AG10803 (cell line): ENCODE measurements around the gene PAGR1.

Source experiments
- DNase-seq: peaks from one replicate; pipeline ENCODE4 v3.0.0; 2010; ENCODE audit warnings: low read depth
- H3K4me3 ChIP-seq: 2 replicates; pipeline ENCODE4 v1.5.1; 2011; ENCODE audit warnings: mild to moderate bottlenecking, low read length, control low read depth
- TF ChIP-seq, protein P1 (sequence below): conservative IDR thresholded peaks from 2 replicates; pipeline ENCODE4 v1.5.1; 2011; ENCODE audit warnings: mild to moderate bottlenecking, low read length, control low read depth, inconsistent platforms

PAGR1 gene

DNA sequence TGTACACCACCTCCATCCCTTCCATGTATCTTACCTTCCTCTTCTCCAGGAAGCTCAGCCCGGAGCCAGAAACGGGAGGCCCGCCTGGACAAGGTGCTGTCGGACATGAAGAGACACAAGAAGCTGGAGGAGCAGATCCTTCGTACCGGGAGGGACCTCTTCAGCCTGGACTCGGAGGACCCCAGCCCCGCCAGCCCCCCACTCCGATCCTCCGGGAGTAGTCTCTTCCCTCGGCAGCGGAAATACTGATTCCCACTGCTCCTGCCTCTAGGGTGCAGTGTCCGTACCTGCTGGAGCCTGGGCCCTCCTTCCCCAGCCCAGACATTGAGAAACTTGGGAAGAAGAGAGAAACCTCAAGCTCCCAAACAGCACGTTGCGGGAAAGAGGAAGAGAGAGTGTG, 3.6 kb downstream of the PAGR1 start:
- H3K4me3 ChIP-seq: peak overlapping the region; percentile 97
- DNase-seq: no peak
- TF ChIP-seq, protein P1, sequence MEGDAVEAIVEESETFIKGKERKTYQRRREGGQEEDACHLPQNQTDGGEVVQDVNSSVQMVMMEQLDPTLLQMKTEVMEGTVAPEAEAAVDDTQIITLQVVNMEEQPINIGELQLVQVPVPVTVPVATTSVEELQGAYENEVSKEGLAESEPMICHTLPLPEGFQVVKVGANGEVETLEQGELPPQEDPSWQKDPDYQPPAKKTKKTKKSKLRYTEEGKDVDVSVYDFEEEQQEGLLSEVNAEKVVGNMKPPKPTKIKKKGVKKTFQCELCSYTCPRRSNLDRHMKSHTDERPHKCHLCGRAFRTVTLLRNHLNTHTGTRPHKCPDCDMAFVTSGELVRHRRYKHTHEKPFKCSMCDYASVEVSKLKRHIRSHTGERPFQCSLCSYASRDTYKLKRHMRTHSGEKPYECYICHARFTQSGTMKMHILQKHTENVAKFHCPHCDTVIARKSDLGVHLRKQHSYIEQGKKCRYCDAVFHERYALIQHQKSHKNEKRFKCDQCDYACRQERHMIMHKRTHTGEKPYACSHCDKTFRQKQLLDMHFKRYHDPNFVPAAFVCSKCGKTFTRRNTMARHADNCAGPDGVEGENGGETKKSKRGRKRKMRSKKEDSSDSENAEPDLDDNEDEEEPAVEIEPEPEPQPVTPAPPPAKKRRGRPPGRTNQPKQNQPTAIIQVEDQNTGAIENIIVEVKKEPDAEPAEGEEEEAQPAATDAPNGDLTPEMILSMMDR: no peak

DNA sequence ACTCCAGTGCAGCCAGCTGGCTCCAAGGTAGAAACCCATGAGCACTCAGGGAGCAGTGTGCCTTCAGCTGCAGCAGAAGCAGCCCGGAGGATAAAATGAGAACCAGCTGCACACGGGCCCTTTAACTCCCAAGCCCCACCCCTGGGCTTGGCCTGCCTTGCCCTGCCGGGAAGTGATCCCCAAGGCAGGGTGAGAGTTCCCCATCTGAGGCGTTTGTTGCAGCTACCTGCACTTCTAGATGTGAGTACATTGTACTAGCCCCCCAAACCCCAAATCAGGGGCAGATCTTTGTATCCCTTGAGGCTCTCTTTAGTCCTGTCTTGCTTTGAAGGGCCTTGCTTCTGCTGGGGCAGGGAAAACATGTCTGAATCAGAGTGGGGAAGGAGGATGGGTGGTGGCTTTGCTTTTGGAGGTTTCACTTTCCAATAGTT, 4.3 kb downstream of the PAGR1 start, which contains the start of gene MVP:
TSS of gene MVP (plus strand) at position 192 of the 431 bp plus-strand sequence. CDS start 10,088 bp downstream, outside the sequence.
- peak; percentile 70 for DNase-seq
- TF ChIP-seq, protein P1: no peak
- peak within 1 kb of the TSS; percentile 97 for H3K4me3 ChIP-seq

DNA sequence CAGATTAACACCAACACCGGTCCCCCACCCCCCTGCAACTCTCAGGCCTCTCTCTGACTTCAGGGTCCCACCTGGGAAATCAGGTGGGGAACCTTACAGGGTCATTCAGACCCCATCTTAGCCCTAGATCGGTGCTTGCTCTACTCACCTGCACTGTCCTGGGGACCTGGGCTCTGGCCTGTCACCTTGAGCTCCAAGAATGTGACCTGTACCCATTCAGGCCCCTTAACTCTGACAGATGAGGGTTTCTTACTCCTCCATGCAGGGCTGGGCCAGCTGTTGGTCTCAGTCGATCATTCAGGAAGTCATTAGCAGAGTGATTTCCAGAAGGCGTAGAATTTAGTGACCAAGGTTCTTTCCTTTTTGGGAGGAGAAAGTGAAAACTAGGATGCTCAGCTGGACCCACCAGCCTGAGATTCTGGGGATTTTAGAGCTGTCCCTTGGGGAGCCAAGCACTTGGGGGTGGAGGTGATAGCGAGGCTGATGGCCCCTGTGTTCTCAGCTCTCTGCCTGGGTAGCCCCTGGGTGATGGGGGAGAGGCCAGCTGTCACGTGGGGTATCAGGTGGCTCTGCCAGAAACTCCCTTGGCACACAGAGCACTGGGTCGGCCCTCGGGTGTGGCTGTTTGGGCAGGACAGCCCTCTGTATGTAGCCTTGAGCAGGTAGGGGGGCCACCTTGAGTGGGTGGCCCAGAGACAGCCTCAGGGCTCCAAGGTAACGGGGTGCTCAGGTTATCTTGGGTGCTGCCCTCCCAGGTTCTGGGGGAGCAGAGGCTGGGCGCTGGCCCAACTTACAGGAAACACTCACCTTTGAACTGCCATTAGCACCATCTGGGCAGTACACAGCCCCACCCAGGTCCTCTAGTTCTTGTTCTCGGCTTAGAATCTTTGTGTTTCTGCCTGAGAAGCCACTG, 5.0 kb downstream of the PAGR1 start:
- TF ChIP-seq, protein P1: no peak
- peak overlapping the region; percentile 97 for H3K4me3 ChIP-seq
- DNase-seq: peak; percentile 32

DNA sequence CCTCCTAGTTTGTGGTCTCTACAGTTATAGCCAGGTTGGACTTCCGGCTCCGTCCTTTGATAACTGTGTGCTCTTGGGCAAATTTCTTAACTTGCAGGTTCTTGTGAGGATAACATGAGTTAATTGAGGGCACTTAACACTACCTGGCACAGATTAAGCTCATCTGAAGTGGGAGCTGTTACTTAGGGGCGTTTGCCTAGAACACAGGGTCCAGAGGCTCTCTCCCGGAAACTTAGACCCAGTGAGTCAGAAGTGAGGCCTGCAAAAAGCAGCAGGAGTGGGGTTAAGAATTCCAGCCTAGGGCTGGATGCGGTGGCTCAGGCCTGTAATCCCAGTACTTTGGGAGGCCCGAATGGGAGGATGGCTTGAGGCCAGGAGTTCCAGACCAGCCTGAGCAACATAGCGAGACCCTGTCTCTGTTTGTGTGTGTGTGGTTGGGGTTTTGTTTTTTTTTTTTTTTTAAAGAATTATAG, 5.7 kb downstream of the PAGR1 start:
- H3K4me3 ChIP-seq: peak overlapping the region; percentile 97
- peak; percentile 86 for DNase-seq
- TF ChIP-seq, protein P1: no peak

DNA sequence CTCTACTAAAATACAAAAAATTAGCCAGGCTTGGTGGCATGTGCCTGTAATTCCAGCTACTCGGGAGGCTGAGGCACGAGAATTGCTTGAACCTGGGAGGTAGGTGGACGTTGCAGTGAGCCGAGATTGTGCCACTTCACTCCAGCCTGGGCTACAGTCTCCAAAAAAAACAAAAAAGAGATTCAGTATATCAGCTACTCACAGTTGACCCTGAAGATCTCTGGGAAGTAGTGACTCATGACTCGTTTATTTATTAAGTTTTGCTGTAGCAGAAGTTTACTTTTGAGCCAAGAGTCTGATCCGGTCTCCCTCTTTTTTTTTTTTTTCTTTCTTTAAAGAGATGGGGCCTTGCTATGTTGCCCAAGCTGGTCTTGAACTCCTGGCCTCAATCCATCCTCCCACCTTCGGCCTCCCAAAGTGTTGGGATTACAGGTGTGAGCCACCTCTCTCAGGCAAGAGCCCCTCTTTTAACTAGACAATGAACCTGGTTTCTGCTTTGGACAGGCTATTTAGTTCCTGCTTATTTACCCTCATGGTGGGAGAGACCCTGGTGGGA, 8.7 kb downstream of the PAGR1 start:
- peak; percentile 81 for DNase-seq
- TF ChIP-seq, protein P1: no peak
- H3K4me3 ChIP-seq: peak overlapping the region; percentile 23; the same call in 1 of the 2 replicates

DNA sequence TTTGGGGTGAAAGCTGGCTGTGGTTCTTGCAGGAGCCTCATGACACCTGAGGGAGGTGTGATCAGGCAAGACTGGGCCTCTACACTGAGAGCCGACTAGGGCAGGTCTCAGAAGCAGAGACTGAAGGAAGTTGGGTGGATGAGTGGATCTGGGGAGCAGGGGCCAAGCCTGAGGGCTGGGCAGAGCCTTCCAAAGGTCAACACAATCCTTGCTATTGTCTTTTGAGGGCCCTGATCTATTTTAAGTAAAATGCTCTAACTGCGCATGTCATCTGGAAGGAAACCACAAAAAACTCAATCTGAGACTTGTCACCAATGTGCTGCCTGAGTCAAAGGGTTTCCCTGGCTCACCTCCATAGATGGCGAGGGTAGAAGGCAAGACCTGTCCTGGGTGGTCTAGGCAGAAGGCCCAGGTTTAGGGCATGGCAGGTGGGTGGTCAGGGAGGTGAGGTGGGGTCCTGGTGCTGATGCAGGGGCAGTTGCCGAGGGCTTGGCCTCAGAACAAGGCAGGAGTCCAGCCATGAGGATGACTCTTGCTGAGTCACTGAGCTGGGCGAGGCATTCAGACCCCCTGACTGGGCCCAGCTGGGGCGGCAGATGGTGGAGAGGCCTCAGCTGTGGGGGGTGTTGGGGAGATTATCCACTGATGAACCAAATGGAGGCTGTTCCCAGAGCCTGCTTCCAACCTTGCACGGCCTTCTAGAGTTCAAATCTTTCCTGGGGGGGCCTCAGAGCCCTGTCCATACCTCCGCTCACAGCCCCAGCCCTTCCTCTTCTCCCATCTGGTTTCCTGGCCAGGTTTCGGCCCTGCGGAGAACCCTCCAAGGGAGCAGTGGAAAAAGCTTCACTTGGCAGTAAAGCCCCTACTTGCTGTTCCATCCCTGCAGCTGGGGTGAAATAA, 9.4 kb downstream of the PAGR1 start:
- peak; percentile 83 for DNase-seq
- TF ChIP-seq, protein P1: no peak
- H3K4me3 ChIP-seq: peak overlapping the region; percentile 43
